ENCODE results near the gene NR2F2.
"Not testable (repeated sequence)": the region's sequence is repeated elsewhere in the genome, so short reads cannot be mapped to it uniquely, and the experiment has no call there.

The NR2F2 gene

DNA sequence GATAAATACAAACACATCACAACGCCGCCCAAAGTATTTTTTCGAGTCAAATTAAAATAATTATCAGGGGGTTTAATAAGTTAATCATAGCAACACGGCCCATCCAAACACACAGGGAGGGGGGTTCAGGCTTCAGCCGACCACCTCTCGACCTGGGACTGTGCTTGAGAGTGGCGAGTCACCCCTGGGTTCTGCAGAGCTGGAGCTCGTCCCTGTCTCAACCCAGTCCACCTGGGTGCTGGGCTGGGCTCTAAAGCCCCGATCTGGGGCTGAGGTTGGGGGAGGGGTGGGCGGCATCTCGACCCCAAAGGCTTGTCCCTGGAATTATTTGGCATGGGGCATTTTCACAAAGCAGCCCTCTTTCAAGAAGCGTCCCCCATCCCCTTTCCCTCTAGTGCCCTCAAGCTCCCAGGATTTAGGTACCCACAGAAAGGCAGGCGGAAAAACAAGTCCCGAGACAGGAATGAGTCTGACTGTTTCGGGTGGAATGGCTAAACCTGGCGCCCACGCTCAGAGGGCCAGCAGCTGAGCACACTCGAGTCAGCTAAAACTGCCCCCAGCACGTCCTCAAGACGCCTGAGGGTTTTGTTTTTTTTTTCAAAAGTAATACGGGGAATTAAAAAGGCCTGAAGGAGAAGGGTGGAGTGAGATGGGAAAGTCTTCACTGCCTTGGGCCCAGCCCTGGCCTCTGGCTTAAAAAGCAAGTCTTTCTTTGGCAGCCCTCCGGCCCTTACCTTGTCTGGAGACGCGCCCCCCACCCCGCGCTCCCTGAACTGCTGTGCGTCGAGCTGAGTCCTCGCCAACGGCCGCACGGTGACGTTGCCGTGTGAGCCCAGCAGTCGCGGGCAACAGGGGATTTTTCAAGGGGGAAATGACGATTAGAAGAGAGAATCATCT lies 32.5 kb downstream of the NR2F2 start:
- Mint-ChIP-seq H3K4me3 (no peak overlapping the region), H3K36me3 (ENCODE audit: low read depth) (no peaks in the 10 kb centered on the region), H3K9me3 (no peaks in the 10 kb centered on the region), H3K27me3 (peaks cover 75% of the 10 kb centered on the region), H3K27ac (no peak overlapping the region), H3K4me1 (ENCODE audit: low read depth) (peaks cover 11% of the 10 kb centered on the region)
- intact Hi-C loops (cut with micrococcal nuclease) = no loop called here

DNA sequence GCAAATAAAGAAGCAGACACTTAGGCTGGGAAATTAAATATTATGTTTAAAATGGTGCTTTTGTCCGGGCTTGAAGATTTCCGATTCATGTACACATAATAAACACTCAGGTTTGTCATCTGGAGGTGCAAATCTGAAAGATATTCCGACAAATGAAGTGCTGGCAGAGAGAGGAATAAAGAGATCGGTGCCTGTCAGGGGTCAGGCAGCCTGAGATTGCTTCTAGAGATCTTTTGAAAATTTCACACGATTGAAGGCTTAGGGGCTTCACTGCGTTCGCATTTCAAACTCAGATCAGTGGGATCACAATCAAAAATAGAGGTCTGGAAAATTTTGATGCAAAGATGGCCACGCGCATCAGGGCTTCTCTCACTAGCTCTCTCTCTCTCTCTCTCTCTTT lies 33.2 kb downstream of the NR2F2 start:
- Mint-ChIP-seq H3K27ac (no peak overlapping the region), H3K36me3 (ENCODE audit: low read depth) (no peaks in the 10 kb centered on the region), H3K27me3 (peaks cover 82% of the 10 kb centered on the region), H3K4me3 (no peak overlapping the region), H3K4me1 (ENCODE audit: low read depth) (peaks cover 8% of the 10 kb centered on the region), H3K9me3 (no peaks in the 10 kb centered on the region)
- intact Hi-C loops (cut with micrococcal nuclease) = no loop called here

DNA sequence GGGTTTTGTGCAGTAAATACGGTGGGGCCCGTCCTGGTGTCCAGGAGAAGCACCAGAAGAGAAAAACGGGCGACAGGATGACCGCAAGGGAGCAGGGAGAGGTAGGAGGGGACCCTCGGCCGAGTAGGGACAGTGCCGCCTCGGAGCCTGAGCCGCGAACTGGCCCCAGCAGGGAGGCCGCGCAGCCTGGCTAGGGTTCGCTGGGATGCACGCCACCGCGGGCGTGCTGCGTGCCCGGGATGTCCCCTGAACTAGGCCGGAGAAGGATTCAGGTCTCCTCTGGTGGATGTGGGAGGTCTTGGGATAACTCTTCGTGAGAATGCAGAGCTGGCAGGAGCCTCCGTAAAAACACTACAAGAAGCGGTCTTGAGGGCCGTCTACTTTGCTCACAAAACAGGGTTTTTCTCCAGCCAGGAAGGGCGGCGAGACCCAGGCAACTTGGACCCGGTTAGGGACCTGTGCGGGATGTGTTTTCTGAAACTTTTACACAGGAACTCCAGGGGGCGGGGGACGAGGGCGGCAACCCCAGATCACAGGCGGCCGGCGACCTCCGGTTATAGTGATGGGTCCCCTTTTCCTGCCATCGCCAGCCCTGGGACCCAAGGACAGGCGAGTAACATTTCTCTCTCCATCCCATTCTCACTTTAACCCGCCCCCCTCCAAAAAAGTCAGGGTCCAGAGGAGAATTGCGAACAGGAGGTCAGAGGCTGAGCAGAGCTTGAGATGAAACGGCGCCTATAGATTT lies 35.5 kb downstream of the NR2F2 start:
- Mint-ChIP-seq H3K4me3 (no peak overlapping the region), H3K27me3 (peaks cover 99% of the 10 kb centered on the region), H3K9me3 (no peaks in the 10 kb centered on the region), H3K36me3 (ENCODE audit: low read depth) (no peaks in the 10 kb centered on the region), H3K4me1 (ENCODE audit: low read depth) (peaks cover 7% of the 10 kb centered on the region), H3K27ac (no peak overlapping the region)
- intact Hi-C loops (cut with micrococcal nuclease) = no loop called here

DNA sequence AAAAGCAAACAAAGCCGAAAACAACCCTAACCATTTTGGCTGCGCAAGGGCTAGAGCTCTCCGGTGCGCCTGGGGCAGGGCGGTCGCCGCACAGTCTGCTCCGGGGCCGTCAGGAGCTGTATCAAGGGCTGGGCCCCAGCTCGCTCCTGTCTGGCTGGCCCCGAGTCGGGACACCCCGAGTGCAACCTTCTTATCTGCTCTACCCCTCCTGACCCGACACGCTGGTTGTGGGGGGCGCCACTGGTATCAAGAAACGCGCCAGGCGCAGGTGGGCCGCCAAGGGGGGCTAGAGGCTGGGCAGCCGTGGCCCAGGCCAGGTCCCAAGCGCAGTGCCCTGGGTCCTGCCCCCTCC lies 36.0 kb downstream of the NR2F2 start:
- Mint-ChIP-seq H3K27ac (no peak overlapping the region), H3K36me3 (ENCODE audit: low read depth) (no peaks in the 10 kb centered on the region), H3K27me3 (peaks cover 97% of the 10 kb centered on the region), H3K4me1 (ENCODE audit: low read depth) (peaks cover 2% of the 10 kb centered on the region), H3K9me3 (no peaks in the 10 kb centered on the region), H3K4me3 (no peak overlapping the region)
- intact Hi-C loops (cut with micrococcal nuclease) = no loop called here

DNA sequence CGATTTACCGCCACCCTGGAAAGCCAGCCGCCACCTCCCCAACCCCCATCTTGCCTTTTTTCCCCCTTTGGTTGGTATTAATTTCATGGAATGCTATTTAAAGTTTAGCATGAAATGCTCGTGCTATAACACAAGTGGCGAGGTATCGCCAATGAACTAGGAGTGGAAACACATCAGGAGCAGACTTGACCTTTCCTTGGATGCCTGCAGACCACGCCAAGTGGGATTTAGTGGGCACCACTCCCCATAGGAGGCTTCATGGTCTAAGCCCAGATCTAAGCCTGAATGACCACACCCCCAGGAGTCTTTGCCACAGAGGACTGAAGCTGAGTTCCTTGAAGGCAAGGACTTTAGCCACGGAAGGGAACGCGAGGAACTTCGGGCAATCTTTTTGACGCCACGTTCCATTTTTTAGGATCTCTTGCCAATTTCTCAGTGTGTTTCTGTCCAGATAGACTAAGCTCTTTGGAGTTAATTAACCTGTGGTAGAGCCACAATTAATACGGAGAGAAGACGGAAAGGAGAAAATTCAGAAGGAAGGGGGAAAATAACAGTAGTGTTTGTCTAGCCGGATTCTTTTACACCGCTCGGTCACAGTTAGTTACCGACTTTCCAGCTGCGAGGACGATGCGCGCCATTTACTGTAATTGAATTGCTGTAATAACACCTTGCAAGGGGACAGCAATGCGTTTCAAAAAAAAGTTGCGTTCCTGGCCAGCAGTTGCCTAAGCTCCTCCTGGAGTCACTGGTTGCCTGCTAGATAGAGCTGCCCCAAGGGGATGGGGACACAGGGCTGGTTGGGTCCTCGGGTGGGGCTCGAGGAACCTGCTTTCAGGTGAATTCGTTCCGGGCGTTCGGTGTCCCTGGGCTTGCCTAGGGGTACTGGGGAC lies 37.1 kb downstream of the NR2F2 start:
- intact Hi-C loops (cut with micrococcal nuclease) = no loop called here

DNA sequence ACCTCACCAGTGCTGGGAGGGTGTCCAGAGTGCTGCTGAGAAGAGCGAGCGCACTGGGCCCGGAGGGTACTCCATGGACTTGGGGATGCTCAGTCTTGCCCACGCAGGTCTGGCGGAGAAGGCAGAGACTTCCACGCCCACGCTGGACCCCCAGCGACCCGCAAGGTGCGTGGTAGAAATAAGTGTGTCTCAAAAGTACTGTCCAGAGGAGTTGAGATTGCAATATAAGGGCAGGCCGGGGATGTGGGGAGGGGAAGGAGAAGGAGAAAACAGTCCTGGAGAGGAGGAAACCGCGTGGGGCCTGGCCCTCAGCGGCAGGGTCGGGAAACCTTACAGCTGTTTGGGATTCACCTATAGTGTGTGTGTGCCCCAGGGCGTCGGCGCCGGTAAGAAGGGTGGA lies 38.9 kb downstream of the NR2F2 start:
- Mint-ChIP-seq H3K36me3 (ENCODE audit: low read depth) (no peaks in the 10 kb centered on the region), H3K27ac (no peak overlapping the region), H3K27me3 (peaks cover 90% of the 10 kb centered on the region), H3K4me1 (ENCODE audit: low read depth) (no peaks in the 10 kb centered on the region), H3K4me3 (no peak overlapping the region), H3K9me3 (no peaks in the 10 kb centered on the region)
- intact Hi-C loops (cut with micrococcal nuclease) = no loop called here

More for the DNA sequence above, 37.1 kb downstream of the NR2F2 start:
- Mint-ChIP-seq H3K9me3 (no peaks in the 10 kb centered on the region), H3K4me1 (ENCODE audit: low read depth) (no peaks in the 10 kb centered on the region), H3K27ac (no peak overlapping the region), H3K4me3 (no peak overlapping the region), H3K36me3 (ENCODE audit: low read depth) (no peaks in the 10 kb centered on the region), H3K27me3 (peaks cover 95% of the 10 kb centered on the region)

DNA sequence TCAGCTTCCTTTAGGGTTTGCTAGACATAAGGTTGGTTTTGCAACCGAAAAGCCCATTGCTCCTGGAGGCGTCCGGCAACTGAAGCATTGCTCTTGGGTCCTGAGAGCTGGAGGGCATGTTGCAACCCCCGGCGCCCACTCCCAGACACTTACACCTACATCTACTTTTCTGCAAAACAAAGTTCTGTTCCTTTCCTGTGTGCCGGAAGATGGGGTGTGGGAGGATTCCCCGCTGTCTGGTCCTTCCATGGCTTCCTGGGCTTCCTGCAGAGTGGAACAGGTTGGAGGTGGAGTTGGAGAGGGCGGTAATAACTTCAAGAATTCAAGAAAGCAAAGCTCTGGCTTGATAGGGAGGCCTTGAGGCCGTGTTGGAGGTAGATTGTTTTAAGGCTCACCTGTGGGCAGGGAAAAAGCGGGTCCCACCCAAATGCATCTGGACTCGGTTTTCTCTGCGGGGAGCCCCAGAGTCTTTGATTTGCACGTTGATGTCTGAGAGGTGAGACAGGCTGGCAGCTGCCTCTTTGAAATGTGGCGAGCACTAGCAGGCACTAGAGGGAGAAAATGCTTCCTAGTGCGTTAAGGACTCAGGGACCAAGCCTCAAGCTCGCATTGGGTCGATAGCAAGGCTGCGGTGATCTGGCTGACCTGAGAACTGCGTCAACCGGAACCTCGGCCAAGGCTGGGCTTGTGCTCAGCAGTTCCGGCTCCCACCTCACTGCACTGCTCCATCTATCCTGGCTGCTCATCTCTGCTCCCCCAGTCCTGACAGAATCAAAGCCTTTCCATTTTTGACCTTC lies 39.5 kb downstream of the NR2F2 start:
- intact Hi-C loops (cut with micrococcal nuclease) = no loop called here
- Mint-ChIP-seq H3K4me3 (no peak overlapping the region), H3K27ac (no peak overlapping the region), H3K4me1 (ENCODE audit: low read depth) (no peaks in the 10 kb centered on the region), H3K9me3 (no peaks in the 10 kb centered on the region), H3K36me3 (ENCODE audit: low read depth) (no peaks in the 10 kb centered on the region), H3K27me3 (peaks cover 85% of the 10 kb centered on the region)

DNA sequence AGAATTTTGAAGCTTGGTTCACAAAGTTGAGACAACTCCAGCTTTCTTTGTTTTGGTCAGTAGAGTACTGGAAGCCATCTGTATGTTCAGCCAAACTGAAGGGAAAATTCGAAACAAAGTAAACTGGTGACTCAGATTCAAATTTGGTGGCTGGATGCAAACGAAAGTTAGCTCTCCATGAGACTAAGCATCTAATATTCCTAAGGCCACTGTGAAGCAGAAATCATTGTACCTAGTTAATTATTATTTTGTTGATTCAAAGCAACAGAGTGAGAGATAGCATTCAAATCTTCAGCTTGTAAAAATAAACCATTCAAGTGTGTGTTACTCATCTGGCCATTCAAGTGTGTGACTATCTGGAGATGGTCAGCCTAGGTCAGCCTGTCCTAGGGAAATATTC lies 42.1 kb downstream of the NR2F2 start:
- peaks cover 63% of the 10 kb centered on the region for H3K27me3 Mint-ChIP-seq
- no peak overlapping the region for H3K4me3 Mint-ChIP-seq
- H3K27ac Mint-ChIP-seq = no peak overlapping the region
- H3K4me1 Mint-ChIP-seq (ENCODE audit: low read depth) = no peaks in the 10 kb centered on the region
- intact Hi-C loops (cut with micrococcal nuclease) = no loop called here
- no peaks in the 10 kb centered on the region for H3K36me3 Mint-ChIP-seq (ENCODE audit: low read depth)
- no peaks in the 10 kb centered on the region for H3K9me3 Mint-ChIP-seq

DNA sequence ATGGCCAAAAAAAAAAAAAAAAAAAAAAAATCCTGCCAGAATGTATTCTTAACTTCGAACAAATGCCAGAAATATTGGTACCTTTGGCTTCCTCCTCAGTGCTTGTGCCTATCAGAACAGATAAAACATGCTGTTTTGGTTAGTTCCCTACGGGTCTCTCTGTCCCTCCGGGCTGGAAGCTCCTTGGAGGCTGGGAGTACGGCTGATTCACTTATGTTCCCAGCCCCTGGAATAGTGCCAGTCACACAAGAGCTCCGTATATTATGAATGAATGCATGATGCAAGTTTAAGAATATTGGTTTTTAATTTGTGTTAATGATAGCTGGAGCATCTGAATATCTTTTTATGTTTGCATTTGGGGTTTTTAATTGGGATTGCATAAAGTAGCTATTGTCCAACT lies 44.0 kb downstream of the NR2F2 start:
- H3K27me3 Mint-ChIP-seq = peaks cover 44% of the 10 kb centered on the region
- no peaks in the 10 kb centered on the region for H3K4me1 Mint-ChIP-seq (ENCODE audit: low read depth)
- H3K36me3 Mint-ChIP-seq (ENCODE audit: low read depth) = no peaks in the 10 kb centered on the region
- intact Hi-C loops (cut with micrococcal nuclease) = no loop called here
- H3K27ac Mint-ChIP-seq = no peak overlapping the region
- no peak overlapping the region for H3K4me3 Mint-ChIP-seq
- H3K9me3 Mint-ChIP-seq = no peaks in the 10 kb centered on the region

DNA sequence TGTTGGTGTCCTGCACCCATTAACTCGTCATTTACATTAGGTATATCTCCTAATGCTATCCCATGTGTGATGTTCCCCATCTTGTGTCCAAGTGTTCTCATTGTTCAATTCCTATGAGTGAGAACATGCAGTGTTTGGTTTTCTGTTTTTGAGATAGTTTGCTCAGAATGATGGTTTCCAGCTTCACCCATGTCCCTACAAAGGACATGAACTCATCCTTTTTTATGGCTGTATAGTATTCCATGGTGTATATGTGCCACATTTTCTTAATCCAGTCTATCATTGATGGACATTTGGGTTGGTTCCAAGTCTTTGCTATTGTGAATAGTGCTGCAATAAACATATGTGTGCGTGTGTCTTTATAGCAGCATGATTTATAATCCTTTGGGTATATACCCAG lies 49.1 kb downstream of the NR2F2 start:
- H3K27me3 Mint-ChIP-seq; H3K4me1 Mint-ChIP-seq (ENCODE audit: low read depth); intact Hi-C loops (cut with micrococcal nuclease); H3K9me3 Mint-ChIP-seq; H3K27ac Mint-ChIP-seq; H3K4me3 Mint-ChIP-seq; H3K36me3 Mint-ChIP-seq (ENCODE audit: low read depth): not testable (repeated sequence)

DNA sequence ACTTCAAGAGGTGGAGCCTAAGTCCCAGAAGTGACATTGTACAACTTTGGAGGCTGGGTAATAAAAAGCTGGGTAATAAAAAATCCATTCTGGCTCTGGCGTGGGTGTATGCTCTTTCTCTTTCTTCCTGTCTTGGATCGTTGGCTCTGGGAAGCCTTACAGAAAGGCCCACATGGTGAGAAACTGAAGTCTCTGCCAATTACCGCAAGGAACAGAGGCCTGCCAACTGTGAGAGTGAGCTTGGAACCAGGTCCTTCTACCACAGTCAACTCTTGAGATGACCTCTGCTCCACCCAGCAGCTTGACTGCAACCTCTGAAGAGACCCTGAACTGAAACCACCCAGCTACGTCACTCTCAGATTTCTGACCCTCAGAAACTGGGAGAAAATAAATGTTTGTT lies 51.0 kb downstream of the NR2F2 start:
- Mint-ChIP-seq H3K4me1 (ENCODE audit: low read depth) (no peaks in the 10 kb centered on the region), H3K36me3 (ENCODE audit: low read depth) (no peaks in the 10 kb centered on the region), H3K9me3 (no peaks in the 10 kb centered on the region), H3K27me3 (peaks cover 3% of the 10 kb centered on the region), H3K4me3 (no peak overlapping the region), H3K27ac (no peak overlapping the region)
- intact Hi-C loops (cut with micrococcal nuclease) = no loop called here

DNA sequence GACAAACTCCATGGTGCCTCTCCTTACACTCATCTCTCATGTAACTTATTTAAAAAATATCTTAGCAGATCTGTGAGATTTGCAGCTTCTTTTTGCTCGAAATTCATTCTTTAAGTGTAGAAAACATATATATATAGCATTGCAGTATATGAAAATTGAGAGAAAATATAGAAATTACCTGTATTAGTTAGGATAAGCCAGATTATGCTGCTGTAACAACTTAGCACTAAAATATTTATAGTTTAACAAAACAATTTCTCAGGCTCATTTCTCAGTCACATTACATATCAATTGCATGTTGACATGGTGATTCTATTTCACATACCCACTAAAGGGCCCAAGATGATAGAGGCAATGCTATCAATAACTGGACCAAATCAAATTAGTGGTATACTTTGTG lies 54.7 kb downstream of the NR2F2 start:
- peaks cover 6% of the 10 kb centered on the region for H3K27me3 Mint-ChIP-seq
- no peaks in the 10 kb centered on the region for H3K36me3 Mint-ChIP-seq (ENCODE audit: low read depth)
- H3K27ac Mint-ChIP-seq = no peak overlapping the region
- intact Hi-C loops (cut with micrococcal nuclease) = no loop called here
- H3K4me3 Mint-ChIP-seq = no peak overlapping the region
- no peaks in the 10 kb centered on the region for H3K9me3 Mint-ChIP-seq
- H3K4me1 Mint-ChIP-seq (ENCODE audit: low read depth) = no peaks in the 10 kb centered on the region

DNA sequence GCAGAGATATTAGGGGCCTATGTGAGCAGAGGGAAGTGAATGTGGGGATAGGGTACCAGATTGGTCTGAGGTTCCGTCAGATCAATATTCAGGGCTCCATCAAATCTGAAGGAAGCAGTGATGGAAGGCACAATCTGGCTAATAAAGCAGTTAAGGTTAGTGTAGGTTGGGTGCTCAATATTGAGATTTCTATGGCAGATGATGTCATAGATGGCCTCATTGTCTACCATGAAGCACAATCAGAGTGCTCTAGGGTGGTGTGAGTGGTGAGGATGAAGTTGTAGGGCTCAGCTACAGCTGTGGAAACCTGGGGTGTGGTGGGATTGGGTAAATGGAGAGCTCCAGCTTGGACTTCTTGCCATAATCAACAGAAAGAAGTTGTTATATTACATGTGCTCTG lies 58.2 kb downstream of the NR2F2 start:
- intact Hi-C loops (cut with micrococcal nuclease) = no loop called here
- Mint-ChIP-seq H3K27me3 (peaks cover 18% of the 10 kb centered on the region), H3K9me3 (no peaks in the 10 kb centered on the region), H3K36me3 (ENCODE audit: low read depth) (no peaks in the 10 kb centered on the region), H3K27ac (no peak overlapping the region), H3K4me1 (ENCODE audit: low read depth) (no peaks in the 10 kb centered on the region), H3K4me3 (no peak overlapping the region)

Data from dendritic cell treated with granulocyte-macrophage colony-stimulating factor and Interleukin-4, amounts not matched to agents 40 ng/mL and 50 ng/mL, for 4 days (primary cell).